ENCODE data around the gene TMEM134. TPM values are rescaled to one million over a fixed set of nuclear protein-coding genes. Genes with fewer than 3 reads are reported as not detected.
"Not testable (repeated sequence)": the region's sequence is repeated elsewhere in the genome, so short reads cannot be mapped to it uniquely, and the experiment has no call there.

TMEM134 gene
- total RNA-seq, 3 donors from 2014 or later (not counting 1 experiment from before 2014, with no cell fraction given), result 57.8 to 65.7 (median 61.2) TPM

DNA sequence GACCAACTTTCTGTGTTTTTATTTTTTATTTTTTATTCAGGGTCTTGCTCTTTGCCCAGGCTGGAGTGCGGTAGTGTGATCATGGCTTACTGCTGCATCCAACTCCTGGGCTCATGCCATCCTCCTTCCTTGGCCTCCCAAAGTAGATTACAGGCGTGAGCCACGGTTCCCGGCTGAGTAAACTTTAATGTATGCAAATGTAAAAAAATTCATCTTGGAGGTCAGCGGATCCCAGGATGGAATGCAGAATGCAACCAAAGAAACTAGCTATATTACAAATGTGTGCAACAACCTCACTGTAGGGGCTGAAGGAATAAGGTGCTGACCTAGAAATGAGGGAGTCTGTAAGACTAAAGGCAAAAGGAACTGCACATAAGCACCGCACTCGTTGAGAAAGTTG lies 45.1 kb upstream of the TMEM134 start:
- no peak for DNase-seq
- Mint-ChIP-seq H3K27ac (no peak overlapping the region), H3K4me1 (peaks cover 0 to 3% of the 10 kb centered on the region in 2 donors), H3K27me3 (ENCODE audit: low read depth in 2 of 2) (peaks cover 17 to 24% of the 10 kb centered on the region in 2 donors), H3K36me3 (no peaks in the 10 kb centered on the region), H3K4me3 (no peak overlapping the region), H3K9me3 (no peaks in the 10 kb centered on the region)
- intact Hi-C loops (cut with micrococcal nuclease), result no loop called here
- no peaks in the 10 kb centered on the region for H3K9me3 ChIP-seq (ENCODE audit: control insufficient read depth, insufficient read depth, low read length)
- no peaks in the 10 kb centered on the region for H3K27me3 ChIP-seq (ENCODE audit: control insufficient read depth, insufficient read depth, low read length)
- H3K36me3 ChIP-seq (ENCODE audit: control insufficient read depth, insufficient read depth, low read length), result no peaks in the 10 kb centered on the region
- 90% methylated on average over 7 of the region's 7 CpGs for WGBS (ENCODE audit: insufficient coverage)
- ATAC-seq, result no peak
- peaks cover under 1% of the 10 kb centered on the region for H3K4me1 ChIP-seq (ENCODE audit: control insufficient read depth, insufficient read depth, low read length)
- H3K4me3 ChIP-seq (ENCODE audit: low read length), result no peak overlapping the region
- TF ChIP-seq, protein P1, sequence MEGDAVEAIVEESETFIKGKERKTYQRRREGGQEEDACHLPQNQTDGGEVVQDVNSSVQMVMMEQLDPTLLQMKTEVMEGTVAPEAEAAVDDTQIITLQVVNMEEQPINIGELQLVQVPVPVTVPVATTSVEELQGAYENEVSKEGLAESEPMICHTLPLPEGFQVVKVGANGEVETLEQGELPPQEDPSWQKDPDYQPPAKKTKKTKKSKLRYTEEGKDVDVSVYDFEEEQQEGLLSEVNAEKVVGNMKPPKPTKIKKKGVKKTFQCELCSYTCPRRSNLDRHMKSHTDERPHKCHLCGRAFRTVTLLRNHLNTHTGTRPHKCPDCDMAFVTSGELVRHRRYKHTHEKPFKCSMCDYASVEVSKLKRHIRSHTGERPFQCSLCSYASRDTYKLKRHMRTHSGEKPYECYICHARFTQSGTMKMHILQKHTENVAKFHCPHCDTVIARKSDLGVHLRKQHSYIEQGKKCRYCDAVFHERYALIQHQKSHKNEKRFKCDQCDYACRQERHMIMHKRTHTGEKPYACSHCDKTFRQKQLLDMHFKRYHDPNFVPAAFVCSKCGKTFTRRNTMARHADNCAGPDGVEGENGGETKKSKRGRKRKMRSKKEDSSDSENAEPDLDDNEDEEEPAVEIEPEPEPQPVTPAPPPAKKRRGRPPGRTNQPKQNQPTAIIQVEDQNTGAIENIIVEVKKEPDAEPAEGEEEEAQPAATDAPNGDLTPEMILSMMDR (IDR thresholded peaks at IDR 0.05), result no peak
- H3K27ac ChIP-seq (ENCODE audit: low read length), result no peak overlapping the region

DNA sequence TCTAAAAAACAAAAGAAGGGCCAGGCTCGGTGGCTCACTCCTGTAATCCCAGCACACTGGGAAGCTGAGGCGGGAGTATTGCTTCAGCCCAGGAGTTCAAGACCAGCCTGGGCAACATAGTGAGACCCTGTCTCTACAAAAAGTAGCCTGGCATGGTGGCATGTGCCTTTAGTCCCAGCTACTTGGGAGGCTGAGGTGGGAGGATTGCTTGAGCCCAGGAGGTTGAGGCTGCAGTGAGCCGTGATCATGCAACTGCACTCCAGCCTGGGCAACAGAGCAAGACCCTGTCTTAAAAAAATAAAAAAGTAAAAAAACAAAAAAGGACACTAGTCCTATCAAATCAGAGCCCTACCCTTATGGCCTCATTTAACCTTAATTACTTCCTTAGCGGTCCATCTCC lies 42.5 kb upstream of the TMEM134 start:
- not testable (repeated sequence) for H3K36me3 Mint-ChIP-seq

DNA sequence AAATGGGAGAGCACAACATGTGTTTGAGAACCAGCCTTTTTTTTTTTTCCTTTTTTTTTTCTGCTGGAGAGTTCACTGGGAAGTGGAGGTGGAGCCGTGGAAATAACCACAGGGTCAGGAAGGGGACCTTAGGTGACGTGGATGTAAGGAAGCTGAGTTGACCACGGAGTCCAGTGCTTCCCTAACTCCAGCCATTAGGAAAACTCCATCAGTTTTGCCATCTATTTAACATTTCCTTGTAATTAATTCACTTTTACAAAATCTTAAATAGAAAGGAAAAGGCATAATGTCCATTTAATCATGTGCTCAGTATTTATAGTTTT lies 40.9 kb upstream of the TMEM134 start:
- Histone ChIP-seq H3K27me3 (ENCODE audit: control insufficient read depth, insufficient read depth, low read length) (no peaks in the 10 kb centered on the region), H3K9me3 (ENCODE audit: control insufficient read depth, insufficient read depth, low read length) (no peaks in the 10 kb centered on the region), H3K4me1 (ENCODE audit: control insufficient read depth, insufficient read depth, low read length) (peaks cover 33% of the 10 kb centered on the region), H3K36me3 (ENCODE audit: control insufficient read depth, insufficient read depth, low read length) (peaks cover 8% of the 10 kb centered on the region), H3K27ac (ENCODE audit: low read length) (no peak overlapping the region), H3K4me3 (ENCODE audit: low read length) (no peak overlapping the region)
- Mint-ChIP-seq H3K36me3 (no peaks in the 10 kb centered on the region), H3K9me3 (no peaks in the 10 kb centered on the region), H3K27me3 (ENCODE audit: low read depth in 2 of 2) (peaks cover 14 to 24% of the 10 kb centered on the region in 2 donors), H3K4me3 (no peak overlapping the region), H3K27ac (peak overlapping the region; percentile 95 to 97), H3K4me1 (peaks cover 25 to 36% of the 10 kb centered on the region in 2 donors)
- DNase-seq (no peak), ATAC-seq (no peak)
- WGBS (ENCODE audit: insufficient coverage), result 59% methylated on average over 2 of the region's 3 CpGs
- TF ChIP-seq, protein P1 (IDR thresholded peaks at IDR 0.05), result no peak
- intact Hi-C loops (cut with micrococcal nuclease), result no loop called here

More for the DNA sequence above, 42.5 kb upstream of the TMEM134 start:
- 91% methylated on average over 4 of the region's 4 CpGs for WGBS (ENCODE audit: insufficient coverage)
- H3K4me3 Mint-ChIP-seq; H3K4me3 ChIP-seq (ENCODE audit: low read length); H3K27ac Mint-ChIP-seq; H3K27ac ChIP-seq (ENCODE audit: low read length); ATAC-seq; H3K27me3 ChIP-seq (ENCODE audit: control insufficient read depth, insufficient read depth, low read length); H3K9me3 ChIP-seq (ENCODE audit: control insufficient read depth, insufficient read depth, low read length); H3K36me3 ChIP-seq (ENCODE audit: control insufficient read depth, insufficient read depth, low read length); H3K9me3 Mint-ChIP-seq; intact Hi-C loops (cut with micrococcal nuclease); DNase-seq: not testable (repeated sequence)
- peaks cover 17 to 24% of the 10 kb centered on the region in 2 donors for H3K27me3 Mint-ChIP-seq (ENCODE audit: low read depth in 2 of 2)
- H3K4me1 ChIP-seq (ENCODE audit: control insufficient read depth, insufficient read depth, low read length), result peaks cover 19% of the 10 kb centered on the region
- H3K4me1 Mint-ChIP-seq, result peaks cover 12 to 23% of the 10 kb centered on the region in 2 donors

DNA sequence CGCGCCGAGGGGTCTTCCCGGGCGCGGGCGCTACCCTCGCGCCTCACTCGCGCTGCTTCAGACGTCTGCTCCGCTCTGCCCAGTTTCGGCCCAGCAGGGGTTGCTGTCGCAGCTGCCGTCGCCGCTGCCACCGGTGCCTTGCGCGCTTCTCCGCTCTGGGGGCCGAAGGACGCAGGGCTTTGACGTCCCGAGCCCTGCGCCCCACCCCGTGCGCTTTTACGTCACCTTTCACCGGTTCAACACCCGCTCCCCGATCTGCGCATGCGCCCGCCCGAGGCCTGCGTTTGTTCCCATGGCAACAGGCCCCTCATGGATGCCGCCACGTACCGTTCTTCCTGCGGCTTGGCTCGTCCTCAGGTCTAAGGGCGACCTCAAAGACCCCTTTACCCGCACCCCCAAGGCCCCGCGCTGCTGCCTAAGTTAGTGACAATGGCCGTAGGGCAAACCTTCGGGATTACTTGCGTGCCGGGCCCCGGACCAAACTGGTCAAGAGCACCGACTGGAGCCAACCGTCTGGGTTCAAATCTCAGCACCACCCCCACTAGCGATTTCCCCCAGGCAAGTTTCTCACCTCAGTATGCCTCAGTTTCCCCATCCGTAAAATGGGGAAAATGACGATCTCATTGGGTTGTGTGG lies 39.6 kb upstream of the TMEM134 start:
- under 1% methylated on average over 54 of the region's 57 CpGs for WGBS (ENCODE audit: insufficient coverage)
- H3K9me3 Mint-ChIP-seq, result no peaks in the 10 kb centered on the region
- no peaks in the 10 kb centered on the region for H3K36me3 Mint-ChIP-seq
- peak overlapping the region; percentile 95 to 97 for H3K27ac Mint-ChIP-seq
- peak overlapping the region; percentile 97 for H3K27ac ChIP-seq (ENCODE audit: low read length)
- H3K27me3 ChIP-seq (ENCODE audit: control insufficient read depth, insufficient read depth, low read length), result no peaks in the 10 kb centered on the region
- intact Hi-C loops (cut with micrococcal nuclease), result loop anchor here (1.0 to 10.0 kb wide), 4 partner anchors 106 to 241 kb away; partner anchors contain the start of genes GRK2, POLD4, PPP1CA and TBC1D10C
- DNase-seq, result peak; percentile 99 to 100
- ATAC-seq, result peak; percentile 41 to 66 (median 49)
- H3K4me3 ChIP-seq (ENCODE audit: low read length), result peak overlapping the region; percentile 57
- H3K9me3 ChIP-seq (ENCODE audit: control insufficient read depth, insufficient read depth, low read length), result no peaks in the 10 kb centered on the region
- H3K4me3 Mint-ChIP-seq, result peak overlapping the region; percentile 83
- peaks cover 8% of the 10 kb centered on the region for H3K36me3 ChIP-seq (ENCODE audit: control insufficient read depth, insufficient read depth, low read length)
- peaks cover 37% of the 10 kb centered on the region for H3K4me1 ChIP-seq (ENCODE audit: control insufficient read depth, insufficient read depth, low read length)
- peaks cover 25 to 44% of the 10 kb centered on the region in 2 donors for H3K4me1 Mint-ChIP-seq
- TF ChIP-seq, protein P1 (IDR thresholded peaks at IDR 0.05), result no peak
- peaks cover 7 to 12% of the 10 kb centered on the region in 2 donors for H3K27me3 Mint-ChIP-seq (ENCODE audit: low read depth in 2 of 2)
